Measurements from ENCODE around the gene EP400.

GRCh38 chr12:131902332-131903241 lies 47.2 kb upstream of the EP400 start:
- TF ChIP-seq CTCF (IDR thresholded peaks at IDR 0.05; ENCODE audit: insufficient read depth, low read length, poor library complexity, severe bottlenecking): no peak
- TF ChIP-seq EZH2phosphoT487 (conservative IDR thresholded peaks at IDR 0.05; ENCODE audit: low read length): no peak
